GM19193 (cell line): ENCODE data around the gene TMEM134.

Experiments used
- POLR2A ChIP-seq: IDR thresholded peaks from 4 replicates; pipeline ENCODE4 v1.6.1; 2011; ENCODE audit not compliant: insufficient read depth, insufficient read length; ENCODE audit errors: extremely low read depth

Gene TMEM134, protein sequence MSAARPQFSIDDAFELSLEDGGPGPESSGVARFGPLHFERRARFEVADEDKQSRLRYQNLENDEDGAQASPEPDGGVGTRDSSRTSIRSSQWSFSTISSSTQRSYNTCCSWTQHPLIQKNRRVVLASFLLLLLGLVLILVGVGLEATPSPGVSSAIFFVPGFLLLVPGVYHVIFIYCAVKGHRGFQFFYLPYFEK

DNA sequence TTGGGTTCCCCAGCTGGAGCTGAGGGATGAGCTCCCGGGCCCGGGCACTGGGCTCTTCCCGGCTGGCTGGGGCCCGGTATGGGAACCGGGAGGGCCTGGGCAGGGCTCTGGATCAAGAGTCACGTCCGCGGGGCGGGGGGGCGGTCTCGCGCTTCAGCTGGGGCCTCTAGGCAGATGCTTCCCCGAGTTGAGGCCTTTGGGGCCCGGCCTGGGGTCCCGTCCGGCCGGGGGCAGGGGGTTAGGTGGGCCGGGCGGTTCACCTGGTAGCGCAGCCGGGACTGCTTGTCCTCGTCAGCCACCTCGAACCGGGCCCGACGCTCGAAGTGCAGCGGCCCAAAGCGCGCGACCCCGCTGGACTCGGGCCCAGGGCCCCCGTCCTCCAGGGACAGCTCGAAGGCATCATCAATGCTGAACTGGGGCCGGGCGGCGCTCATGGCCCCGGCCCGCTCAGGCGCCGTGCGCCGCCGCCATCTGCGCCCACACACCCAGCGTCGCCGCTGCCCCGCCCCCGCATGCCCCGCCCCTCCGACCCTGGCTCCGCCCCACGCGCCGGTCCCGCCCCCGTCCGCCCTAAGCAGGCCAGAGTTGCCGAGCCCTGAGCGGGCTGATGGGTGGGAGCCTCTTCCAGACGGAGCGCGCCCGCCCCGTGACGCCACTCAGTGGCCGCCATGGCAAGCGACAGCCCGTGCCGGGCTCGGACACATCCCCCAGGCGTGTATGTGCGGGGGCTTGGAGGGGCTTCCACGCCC, at the start of gene TMEM134:
TSS of gene TMEM134 (minus strand) at position 493 of the 749 bp plus-strand sequence. CDS start at position 434, 59 bp downstream.
- peak; percentile 81 for TF ChIP-seq POLR2A

DNA sequence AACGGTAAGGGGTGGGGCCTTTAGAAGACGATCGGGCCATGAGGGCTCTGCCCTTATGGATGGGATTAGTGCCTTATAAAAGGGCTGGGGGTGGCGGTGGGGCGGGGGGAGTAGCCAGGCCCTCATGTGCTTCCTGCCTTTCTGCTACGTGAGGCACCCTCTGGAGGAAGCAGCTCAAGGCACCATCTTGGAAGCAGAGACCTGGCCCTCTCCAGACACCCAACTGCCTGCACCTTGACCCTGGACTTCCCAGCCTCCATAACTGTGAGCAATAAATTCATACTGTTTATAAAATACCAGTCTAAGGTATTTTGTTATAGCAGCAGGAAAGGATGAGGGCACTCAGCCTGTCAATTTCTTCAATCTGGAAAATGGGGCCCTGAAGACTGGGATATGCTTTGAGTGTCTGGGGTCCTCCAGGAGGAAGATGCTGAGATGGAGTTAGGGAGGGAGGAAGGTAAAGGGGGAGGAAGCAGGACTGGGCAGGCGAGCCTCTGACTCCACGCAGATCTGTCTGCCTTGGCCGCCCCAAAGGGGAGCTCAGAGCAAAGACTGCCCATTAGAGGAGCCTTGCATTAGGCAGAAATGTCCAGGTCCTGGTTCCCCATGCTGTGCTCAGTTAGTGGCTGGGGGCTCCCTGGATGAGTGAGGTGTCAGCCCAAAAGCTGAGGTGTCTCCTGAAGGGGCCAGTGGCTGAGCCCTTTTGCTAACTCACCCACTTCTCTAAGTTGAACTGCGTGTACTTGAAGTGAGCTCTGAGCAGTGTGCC, 48.9 kb upstream of the TMEM134 start:
- no peak for TF ChIP-seq POLR2A

DNA sequence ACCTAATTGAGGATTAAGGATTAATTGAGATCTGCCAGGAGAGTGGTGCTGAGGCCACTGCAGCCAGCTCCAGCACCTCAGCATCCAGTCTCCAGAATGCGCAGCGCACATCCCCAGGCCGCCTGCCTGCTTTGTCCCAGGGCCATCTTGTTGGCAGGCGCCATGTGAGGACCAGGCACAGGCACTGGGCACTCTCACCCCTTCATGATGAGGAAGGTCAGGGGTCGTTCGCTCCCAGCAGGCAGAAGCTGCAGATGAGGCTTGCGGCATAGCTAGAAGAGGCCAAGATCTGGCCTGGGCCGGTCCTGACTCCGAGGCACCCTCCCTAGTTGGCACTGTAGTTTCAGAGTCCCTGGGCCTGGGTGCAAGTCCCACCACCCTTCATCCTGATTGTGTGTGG, 47.8 kb upstream of the TMEM134 start:
- no peak for TF ChIP-seq POLR2A

DNA sequence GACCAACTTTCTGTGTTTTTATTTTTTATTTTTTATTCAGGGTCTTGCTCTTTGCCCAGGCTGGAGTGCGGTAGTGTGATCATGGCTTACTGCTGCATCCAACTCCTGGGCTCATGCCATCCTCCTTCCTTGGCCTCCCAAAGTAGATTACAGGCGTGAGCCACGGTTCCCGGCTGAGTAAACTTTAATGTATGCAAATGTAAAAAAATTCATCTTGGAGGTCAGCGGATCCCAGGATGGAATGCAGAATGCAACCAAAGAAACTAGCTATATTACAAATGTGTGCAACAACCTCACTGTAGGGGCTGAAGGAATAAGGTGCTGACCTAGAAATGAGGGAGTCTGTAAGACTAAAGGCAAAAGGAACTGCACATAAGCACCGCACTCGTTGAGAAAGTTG, 45.1 kb upstream of the TMEM134 start:
- TF ChIP-seq POLR2A, result no peak

DNA sequence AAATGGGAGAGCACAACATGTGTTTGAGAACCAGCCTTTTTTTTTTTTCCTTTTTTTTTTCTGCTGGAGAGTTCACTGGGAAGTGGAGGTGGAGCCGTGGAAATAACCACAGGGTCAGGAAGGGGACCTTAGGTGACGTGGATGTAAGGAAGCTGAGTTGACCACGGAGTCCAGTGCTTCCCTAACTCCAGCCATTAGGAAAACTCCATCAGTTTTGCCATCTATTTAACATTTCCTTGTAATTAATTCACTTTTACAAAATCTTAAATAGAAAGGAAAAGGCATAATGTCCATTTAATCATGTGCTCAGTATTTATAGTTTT, 40.9 kb upstream of the TMEM134 start:
- no peak for TF ChIP-seq POLR2A

DNA sequence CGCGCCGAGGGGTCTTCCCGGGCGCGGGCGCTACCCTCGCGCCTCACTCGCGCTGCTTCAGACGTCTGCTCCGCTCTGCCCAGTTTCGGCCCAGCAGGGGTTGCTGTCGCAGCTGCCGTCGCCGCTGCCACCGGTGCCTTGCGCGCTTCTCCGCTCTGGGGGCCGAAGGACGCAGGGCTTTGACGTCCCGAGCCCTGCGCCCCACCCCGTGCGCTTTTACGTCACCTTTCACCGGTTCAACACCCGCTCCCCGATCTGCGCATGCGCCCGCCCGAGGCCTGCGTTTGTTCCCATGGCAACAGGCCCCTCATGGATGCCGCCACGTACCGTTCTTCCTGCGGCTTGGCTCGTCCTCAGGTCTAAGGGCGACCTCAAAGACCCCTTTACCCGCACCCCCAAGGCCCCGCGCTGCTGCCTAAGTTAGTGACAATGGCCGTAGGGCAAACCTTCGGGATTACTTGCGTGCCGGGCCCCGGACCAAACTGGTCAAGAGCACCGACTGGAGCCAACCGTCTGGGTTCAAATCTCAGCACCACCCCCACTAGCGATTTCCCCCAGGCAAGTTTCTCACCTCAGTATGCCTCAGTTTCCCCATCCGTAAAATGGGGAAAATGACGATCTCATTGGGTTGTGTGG, 39.6 kb upstream of the TMEM134 start:
- peak; percentile 60 for TF ChIP-seq POLR2A

DNA sequence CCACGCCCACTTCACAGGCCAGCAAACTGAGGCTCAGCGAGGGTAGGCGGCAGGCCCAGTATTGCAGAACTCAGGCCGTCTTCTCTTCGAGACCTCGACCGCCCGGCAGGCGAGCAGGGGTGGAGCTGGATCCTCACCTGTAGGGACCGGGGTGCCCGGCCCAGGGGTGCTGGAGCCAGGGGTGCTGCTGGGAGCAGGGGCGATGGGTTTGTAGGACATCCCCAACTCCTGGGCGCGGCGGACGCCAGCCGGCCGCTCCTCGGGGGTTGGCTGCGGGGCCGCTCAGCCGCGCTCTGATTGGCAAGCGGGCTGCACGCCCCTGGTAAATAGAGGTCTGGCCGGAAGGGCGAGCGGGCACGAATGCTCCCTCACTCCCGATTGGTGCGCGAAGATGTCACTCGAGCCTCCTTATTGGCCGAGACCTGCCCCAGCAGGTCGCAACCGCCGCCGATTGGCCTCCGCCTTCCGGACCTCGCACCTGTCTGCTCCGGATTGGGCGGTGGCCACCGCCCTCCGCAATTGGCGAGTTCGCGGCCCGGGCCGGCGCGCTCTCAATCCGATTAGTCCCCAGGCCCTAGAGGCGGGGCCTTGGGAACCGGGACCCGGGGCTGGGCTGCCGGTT, 38.9 kb upstream of the TMEM134 start, which contains the start of gene CDK2AP2:
TSS of gene CDK2AP2 (minus strand) at position 299 of the 622 bp plus-strand sequence. CDS start at position 219, 80 bp downstream.
- peak; percentile 81 for TF ChIP-seq POLR2A

DNA sequence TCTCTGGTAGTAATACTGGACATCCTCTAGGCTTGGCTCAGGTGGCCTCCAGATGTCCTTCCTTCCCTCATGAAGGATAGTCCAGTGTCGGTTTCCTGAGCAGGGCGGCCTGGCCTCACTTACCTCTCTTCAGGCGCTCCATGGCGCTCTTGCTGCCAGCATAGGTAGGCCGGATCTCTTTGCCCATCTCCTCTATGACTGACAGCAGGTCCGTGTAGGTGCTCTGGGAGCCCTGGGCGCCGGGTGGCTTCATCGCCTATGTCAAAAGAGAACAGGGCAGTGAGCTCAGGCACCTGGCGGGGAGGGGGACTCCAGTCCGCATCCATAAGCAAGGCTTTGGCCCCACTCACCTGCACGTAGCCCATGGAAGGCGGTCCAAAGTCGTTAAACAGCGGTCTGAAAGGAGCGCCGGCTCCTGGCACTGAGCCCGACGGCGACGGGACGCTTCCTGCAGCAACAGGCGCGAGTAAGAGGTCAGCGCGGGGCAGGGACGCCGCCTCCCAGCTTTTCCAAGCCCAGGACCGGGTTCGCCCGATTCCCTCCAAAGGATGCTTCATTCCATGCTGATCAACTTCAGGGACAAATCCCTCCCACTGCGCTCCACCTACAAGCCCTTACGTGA, 38.3 kb upstream of the TMEM134 start:
- TF ChIP-seq POLR2A, result no peak

DNA sequence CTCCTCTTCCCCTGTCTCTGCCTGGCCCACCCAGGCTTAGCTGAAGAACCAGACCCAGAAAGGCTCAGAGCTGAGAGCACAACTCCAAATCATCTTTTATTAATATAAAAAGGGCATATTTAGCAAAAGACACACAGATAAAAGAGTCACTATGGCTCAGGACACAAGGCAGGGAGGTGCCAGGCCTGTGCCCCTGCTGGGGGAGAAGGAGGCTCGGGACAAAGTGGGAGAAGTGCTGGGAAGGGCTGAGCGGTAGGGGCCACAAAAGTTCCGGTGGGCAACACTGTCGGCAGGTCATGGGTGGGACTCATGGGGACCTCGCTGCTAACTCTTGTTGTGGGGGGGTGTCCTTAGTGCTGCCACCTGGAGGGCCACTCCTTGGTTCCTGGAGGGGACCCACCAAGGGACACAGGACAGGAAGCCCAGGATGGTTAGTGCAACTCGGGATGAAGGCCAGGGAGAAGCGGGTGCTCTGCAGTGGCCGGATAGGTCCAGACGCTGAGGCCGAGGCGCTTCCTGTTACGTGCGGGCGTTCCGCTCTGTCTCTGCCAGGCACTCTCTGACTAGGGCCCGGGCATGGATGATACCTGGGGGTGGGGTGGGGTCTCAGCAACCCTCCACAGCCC, 37.5 kb upstream of the TMEM134 start:
- TF ChIP-seq POLR2A, result no peak

DNA sequence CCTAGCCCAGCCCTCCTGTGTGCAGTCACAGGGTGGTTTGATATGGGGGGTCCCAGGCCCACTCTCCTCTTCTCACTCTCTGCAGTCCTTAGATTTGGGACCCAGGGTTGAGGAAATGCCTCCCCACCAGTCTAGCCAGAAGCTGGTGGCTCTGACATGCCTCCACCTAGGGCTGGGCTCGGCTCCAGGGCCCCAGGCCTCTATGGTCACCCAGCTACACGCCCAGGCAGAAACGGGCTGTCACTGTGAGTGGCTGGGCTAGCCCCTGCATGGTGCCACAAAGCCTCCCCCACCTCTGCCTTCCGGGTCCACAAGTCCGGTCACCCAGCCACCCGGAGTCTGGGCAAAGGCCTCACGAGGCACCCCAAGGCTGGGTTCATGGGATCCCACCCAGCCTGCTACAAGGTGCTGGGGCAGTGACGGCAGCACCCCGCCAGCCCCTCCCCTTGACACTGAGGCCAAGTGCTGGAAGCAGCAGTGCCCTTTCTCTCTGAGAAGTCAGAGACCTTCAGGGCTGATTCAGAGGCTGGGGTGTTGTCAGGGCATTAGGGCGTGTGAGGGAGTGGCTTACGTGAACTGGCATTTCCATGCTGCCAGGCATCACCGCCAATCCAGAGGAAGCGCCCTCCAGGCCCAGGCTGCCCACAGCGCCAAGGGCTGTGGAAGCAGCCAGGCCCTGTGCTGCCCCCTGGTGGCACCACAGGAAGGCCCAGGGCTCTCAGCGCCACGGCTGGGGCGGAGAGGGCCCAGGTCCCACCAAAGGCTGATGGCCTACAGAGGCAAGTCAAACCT, 36.8 kb upstream of the TMEM134 start:
- TF ChIP-seq POLR2A, result no peak

DNA sequence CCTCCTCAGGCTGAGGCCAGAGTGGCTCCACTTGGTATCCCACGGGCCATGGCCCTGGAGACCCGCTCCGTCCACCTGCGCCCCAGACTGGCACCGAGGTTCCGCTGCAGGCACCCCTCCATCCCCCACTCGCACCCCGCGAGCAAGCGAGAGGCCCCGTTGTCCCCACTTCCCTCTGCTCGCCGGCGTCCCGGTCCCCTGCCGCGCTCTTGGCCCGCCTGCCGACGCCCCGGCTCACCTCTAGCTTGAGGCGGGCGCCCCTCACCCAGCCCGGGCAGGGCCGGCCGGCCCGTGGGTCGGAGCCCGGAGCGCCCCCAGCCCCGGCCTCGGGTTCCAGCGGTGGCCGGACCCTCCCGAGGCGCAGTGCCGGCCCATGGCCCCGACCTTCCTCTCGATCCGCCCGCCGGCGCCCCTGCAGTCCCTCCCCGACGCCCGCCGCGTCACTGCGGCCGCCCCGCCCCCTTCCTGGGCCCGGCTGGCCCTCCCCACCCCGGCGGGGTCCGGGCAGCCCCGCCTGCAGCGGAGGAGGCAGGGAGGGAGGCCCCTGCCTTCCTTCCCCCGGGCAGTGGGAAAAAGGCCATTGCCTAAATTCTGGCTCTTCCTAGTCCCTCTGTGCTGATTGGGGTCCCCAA, 36.0 kb upstream of the TMEM134 start, which contains the start of gene PITPNM1:
TSS of gene PITPNM1 (minus strand) at position 414 of the 632 bp plus-strand sequence. CDS start 1,183 bp downstream, outside the sequence.
- peak; percentile 43 for TF ChIP-seq POLR2A
